H9 (cell line): ENCODE results near the gene WSB1. TPM values are rescaled to one million over a fixed set of nuclear protein-coding genes. Genes with fewer than 3 reads are reported as not detected.

ENCODE experiments used
- DNase-seq: peaks from one replicate; pipeline ENCODE4 v3.0.0-alpha.2; 2017
- H2AFZ ChIP-seq: one replicate; pipeline ENCODE4 v1.6.1; 2013; ENCODE audit warnings: mild to moderate bottlenecking, low read length, control low read depth, moderate library complexity
- H2AK5ac ChIP-seq: 2 replicates; pipeline ENCODE4 v1.6.1; 2013; ENCODE audit warnings: low read length, control low read depth, mixed read lengths; ENCODE audit not compliant: insufficient read length
- H2BK120ac ChIP-seq: one replicate; pipeline ENCODE4 v1.6.1; 2013; ENCODE audit warnings: low read depth, mild to moderate bottlenecking, low read length, control low read depth, inconsistent platforms; ENCODE audit not compliant: poor library complexity, severe bottlenecking
- H2BK12ac ChIP-seq: 2 replicates; pipeline ENCODE4 v1.6.1; 2013; ENCODE audit warnings: low read length, control low read depth, mixed read lengths, low read depth; ENCODE audit not compliant: insufficient read length
- H2BK15ac ChIP-seq: 2 replicates; pipeline ENCODE4 v1.6.1; 2013; ENCODE audit warnings: low read depth, low read length, control low read depth
- H2BK20ac ChIP-seq: one replicate; pipeline ENCODE4 v1.6.1; 2013; ENCODE audit warnings: low read depth, mild to moderate bottlenecking, low read length, control low read depth, inconsistent platforms; ENCODE audit not compliant: poor library complexity, severe bottlenecking
- H2BK5ac ChIP-seq: 2 replicates; pipeline ENCODE4 v1.6.1; 2013; ENCODE audit warnings: low read length, control low read depth, mixed read lengths; ENCODE audit not compliant: insufficient read length
- H3K14ac ChIP-seq: 2 replicates; pipeline ENCODE4 v1.6.1; 2013; ENCODE audit warnings: low read length, control low read depth; ENCODE audit not compliant: insufficient read depth
- H3K18ac ChIP-seq: 2 replicates; pipeline ENCODE4 v1.6.1; 2013; ENCODE audit warnings: low read depth, mild to moderate bottlenecking, mixed read lengths, low read length, control low read depth; ENCODE audit not compliant: insufficient read length
- H3K23ac ChIP-seq: 2 replicates; pipeline ENCODE4 v1.6.1; 2013; ENCODE audit warnings: low read length, control low read depth, mixed read lengths, low read depth; ENCODE audit not compliant: insufficient read length
- H3K23me2 ChIP-seq: 2 replicates; pipeline ENCODE4 v1.6.1; 2013; ENCODE audit warnings: low read depth, mild to moderate bottlenecking, mixed read lengths, low read length, control low read depth; ENCODE audit not compliant: insufficient read length, poor library complexity, severe bottlenecking
- H3K27ac ChIP-seq: 2 replicates; pipeline ENCODE4 v1.5.1; 2013; ENCODE audit warnings: low read length, control low read depth, mixed read lengths, low read depth; ENCODE audit not compliant: insufficient read length
- H3K27me3 ChIP-seq: 2 replicates; pipeline ENCODE4 v1.6.1; 2013; ENCODE audit warnings: low read length, control low read depth, inconsistent platforms; ENCODE audit not compliant: insufficient read depth
- H3K4ac ChIP-seq: 2 replicates; pipeline ENCODE4 v1.6.1; 2013; ENCODE audit warnings: low read depth, mild to moderate bottlenecking, control low read depth, inconsistent platforms, low read length, moderate library complexity
- H3K4me1 ChIP-seq: 2 replicates; pipeline ENCODE4 v1.6.1; 2013; ENCODE audit warnings: low read length, control low read depth, inconsistent platforms; ENCODE audit not compliant: insufficient read depth
- H3K4me2 ChIP-seq: 2 replicates; pipeline ENCODE4 v1.6.1; 2013; ENCODE audit warnings: low read length, control low read depth, mixed read lengths; ENCODE audit not compliant: insufficient read length, insufficient read depth
- H3K56ac ChIP-seq: 2 replicates; pipeline ENCODE4 v1.6.1; 2013; ENCODE audit warnings: low read depth, mild to moderate bottlenecking, mixed read lengths, low read length, control low read depth; ENCODE audit not compliant: insufficient read length
- H3K79me1 ChIP-seq: 2 replicates; pipeline ENCODE4 v1.6.1; 2013; ENCODE audit warnings: low read depth, mild to moderate bottlenecking, moderate library complexity, low read length, control low read depth, inconsistent platforms; ENCODE audit not compliant: insufficient read depth, poor library complexity, severe bottlenecking
- H3K79me2 ChIP-seq: 2 replicates; pipeline ENCODE4 v1.6.1; 2013; ENCODE audit warnings: low read length, control low read depth, inconsistent platforms; ENCODE audit not compliant: insufficient read depth
- H3K9ac ChIP-seq: 2 replicates; pipeline ENCODE4 v1.6.1; 2013; ENCODE audit warnings: low read length, control low read depth, mixed read lengths; ENCODE audit not compliant: insufficient read length; ENCODE audit errors: extremely low read depth
- H3K9me3 ChIP-seq: one replicate; pipeline ENCODE4 v1.6.1; 2013; ENCODE audit warnings: low read depth, low read length, inconsistent platforms; ENCODE audit not compliant: control insufficient read depth
- H3T11ph ChIP-seq: one replicate; pipeline ENCODE4 v1.6.1; 2013; ENCODE audit warnings: mild to moderate bottlenecking, low read length, control low read depth, inconsistent platforms
- H4K20me1 ChIP-seq: one replicate; pipeline ENCODE4 v1.6.1; 2013; ENCODE audit not compliant: control insufficient read depth, insufficient read length, insufficient read depth
- H4K5ac ChIP-seq: 2 replicates; pipeline ENCODE4 v1.6.1; 2013; ENCODE audit warnings: low read depth, mild to moderate bottlenecking, mixed read lengths, low read length, control low read depth; ENCODE audit not compliant: insufficient read length
- H4K8ac ChIP-seq: replicated peaks from 2 replicates; pipeline ENCODE4 v1.6.1; 2013; ENCODE audit warnings: low read length, control low read depth, mixed read lengths, low read depth; ENCODE audit not compliant: insufficient read length
- H4K91ac ChIP-seq: 2 replicates; pipeline ENCODE4 v1.6.1; 2013; ENCODE audit warnings: low read depth, mild to moderate bottlenecking, moderate library complexity, mixed read lengths, low read length, control low read depth; ENCODE audit not compliant: insufficient read length
- H3K27ac Mint-ChIP-seq, 3 experiments: 2 replicates in 2 of 3; 3 replicates in 1 of 3; pipeline ENCODE4 v1.8.0; 2020 to 2021; ENCODE audit warnings: mixed read lengths in 3 of 3, mild to moderate bottlenecking in 1 of 3, moderate library complexity in 1 of 3
- H3K27me3 Mint-ChIP-seq: 2 replicates; pipeline ENCODE4 v1.8.0; 2021; ENCODE audit warnings: low read depth, mild to moderate bottlenecking, moderate library complexity, mixed read lengths
- H3K36me3 Mint-ChIP-seq, 3 experiments: 2 replicates in 2 of 3; 3 replicates in 1 of 3; pipeline ENCODE4 v1.8.0; 2020 to 2021; ENCODE audit warnings: low read depth in 3 of 3, mixed read lengths in 3 of 3; ENCODE audit not compliant: insufficient read depth in 1 of 3
- H3K4me1 Mint-ChIP-seq, 2 experiments: 2 replicates each; pipeline ENCODE4 v1.8.0; 2020; ENCODE audit warnings: mixed read lengths in 2 of 2
- H3K4me3 Mint-ChIP-seq, 2 experiments: 2 replicates in 1 of 2; 3 replicates in 1 of 2; pipeline ENCODE4 v1.8.0; 2020 to 2021; ENCODE audit warnings: mild to moderate bottlenecking in 2 of 2, mixed read lengths in 2 of 2, moderate library complexity in 1 of 2
- H3K9me3 Mint-ChIP-seq, 2 experiments: 2 replicates in 1 of 2; 3 replicates in 1 of 2; pipeline ENCODE4 v1.8.0; 2020; ENCODE audit warnings: mild to moderate bottlenecking in 2 of 2, mixed read lengths in 2 of 2, moderate library complexity in 1 of 2
- WGBS: extraction: QIAGEN DNeasy Blood & Tissue Kit; methylation state at CpG from one replicate; pipeline ENCODE4 v1.1.7; 2013; ENCODE audit warnings: missing lambda C conversion rate, low lambda C conversion rate, mixed read lengths; ENCODE audit not compliant: insufficient read length; ENCODE audit errors: extremely low coverage; 5-methylcytosine and 5-hydroxymethylcytosine counted together
- total RNA-seq: library from RNA; stranded (reverse); gene quantifications from 2 replicates; pipeline ENCODE4 v1.2.1, GENCODE V29; 2021
- TF ChIP-seq, protein P1 (sequence below): fragments of 200-600 bp; sonication (generic); conservative IDR thresholded peaks from 3 replicates; pipeline ENCODE4 v1.8.0; 2021; ENCODE audit warnings: antibody characterized with exemption, mild to moderate bottlenecking

The WSB1 gene
- total RNA-seq, 1 experiment from 2014 or later: 187 TPM

DNA sequence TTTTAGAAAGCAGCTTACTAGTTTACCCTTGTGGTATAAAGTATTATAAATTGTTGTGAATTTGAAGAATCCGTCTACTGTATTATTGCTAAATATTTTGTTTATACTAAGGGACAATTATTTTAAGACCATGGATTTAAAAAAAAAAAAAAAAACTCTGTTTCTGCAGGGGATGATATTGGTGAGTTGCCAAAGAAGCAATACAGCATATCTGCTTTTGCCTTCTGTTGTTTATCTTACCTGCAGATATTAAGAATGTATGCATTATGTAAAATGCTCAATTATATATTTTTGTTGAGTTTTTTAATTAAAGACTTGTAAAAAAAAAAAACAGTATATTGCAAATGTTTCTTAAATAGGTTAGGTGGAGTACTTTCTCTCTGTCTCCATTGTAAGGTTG lies 19.4 kb downstream of the WSB1 start:
- H3K79me1 ChIP-seq: no peaks in the 10 kb centered on the region
- Mint-ChIP-seq H3K4me3 (no peak overlapping the region), H3K9me3 (no peaks in the 10 kb centered on the region), H3K27ac (no peak overlapping the region), H3K27me3 (no peaks in the 10 kb centered on the region), H3K36me3 (peaks cover 52 to 88% (median 76%) of the 10 kb centered on the region in 3 experiments), H3K4me1 (no peaks in the 10 kb centered on the region)
- H3K27ac ChIP-seq: no peak overlapping the region
- H2BK20ac ChIP-seq: no peak overlapping the region
- H3K23me2 ChIP-seq: no peaks in the 10 kb centered on the region
- no peak overlapping the region for H3K4me2 ChIP-seq
- no peak overlapping the region for H4K5ac ChIP-seq
- no peak overlapping the region for H3K14ac ChIP-seq
- H2BK120ac ChIP-seq: no peak overlapping the region
- H2AFZ ChIP-seq: no peak overlapping the region
- H3K18ac ChIP-seq: no peak overlapping the region
- H3K9ac ChIP-seq: no peak overlapping the region
- H2BK12ac ChIP-seq: no peak overlapping the region
- no peaks in the 10 kb centered on the region for H4K20me1 ChIP-seq
- H3K9me3 ChIP-seq: no peaks in the 10 kb centered on the region
- no peak overlapping the region for H2AK5ac ChIP-seq
- no peaks in the 10 kb centered on the region for H3K4me1 ChIP-seq
- TF ChIP-seq, protein P1, sequence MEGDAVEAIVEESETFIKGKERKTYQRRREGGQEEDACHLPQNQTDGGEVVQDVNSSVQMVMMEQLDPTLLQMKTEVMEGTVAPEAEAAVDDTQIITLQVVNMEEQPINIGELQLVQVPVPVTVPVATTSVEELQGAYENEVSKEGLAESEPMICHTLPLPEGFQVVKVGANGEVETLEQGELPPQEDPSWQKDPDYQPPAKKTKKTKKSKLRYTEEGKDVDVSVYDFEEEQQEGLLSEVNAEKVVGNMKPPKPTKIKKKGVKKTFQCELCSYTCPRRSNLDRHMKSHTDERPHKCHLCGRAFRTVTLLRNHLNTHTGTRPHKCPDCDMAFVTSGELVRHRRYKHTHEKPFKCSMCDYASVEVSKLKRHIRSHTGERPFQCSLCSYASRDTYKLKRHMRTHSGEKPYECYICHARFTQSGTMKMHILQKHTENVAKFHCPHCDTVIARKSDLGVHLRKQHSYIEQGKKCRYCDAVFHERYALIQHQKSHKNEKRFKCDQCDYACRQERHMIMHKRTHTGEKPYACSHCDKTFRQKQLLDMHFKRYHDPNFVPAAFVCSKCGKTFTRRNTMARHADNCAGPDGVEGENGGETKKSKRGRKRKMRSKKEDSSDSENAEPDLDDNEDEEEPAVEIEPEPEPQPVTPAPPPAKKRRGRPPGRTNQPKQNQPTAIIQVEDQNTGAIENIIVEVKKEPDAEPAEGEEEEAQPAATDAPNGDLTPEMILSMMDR: no peak
- H3K79me2 ChIP-seq: no peaks in the 10 kb centered on the region
- H4K8ac ChIP-seq: no peak overlapping the region
- H3T11ph ChIP-seq: no peak overlapping the region
- no CpG with 5 or more reads among the region's 1 CpG for WGBS
- no peak overlapping the region for H3K23ac ChIP-seq
- H3K27me3 ChIP-seq: no peaks in the 10 kb centered on the region
- no peak overlapping the region for H2BK15ac ChIP-seq
- DNase-seq: no peak
- no peak overlapping the region for H3K4ac ChIP-seq
- H4K91ac ChIP-seq: no peak overlapping the region
- H3K56ac ChIP-seq: no peak overlapping the region
- H2BK5ac ChIP-seq: no peak overlapping the region
